HG02970 (cell line): Measurements from ENCODE around the gene MAN1B1.
"Not testable (repeated sequence)": the region's sequence is repeated elsewhere in the genome, so short reads cannot be mapped to it uniquely, and the experiment has no call there.

Experiments used
- ATAC-seq: cut with Tn5 transposase; IDR thresholded peaks from one replicate; pipeline ENCODE4 v1.9.1; 2021; ENCODE audit warnings: mild to moderate bottlenecking, moderate library complexity, moderate number of reproducible peaks; ENCODE audit not compliant: unreplicated experiment, low FRiP score

The MAN1B1 gene

DNA sequence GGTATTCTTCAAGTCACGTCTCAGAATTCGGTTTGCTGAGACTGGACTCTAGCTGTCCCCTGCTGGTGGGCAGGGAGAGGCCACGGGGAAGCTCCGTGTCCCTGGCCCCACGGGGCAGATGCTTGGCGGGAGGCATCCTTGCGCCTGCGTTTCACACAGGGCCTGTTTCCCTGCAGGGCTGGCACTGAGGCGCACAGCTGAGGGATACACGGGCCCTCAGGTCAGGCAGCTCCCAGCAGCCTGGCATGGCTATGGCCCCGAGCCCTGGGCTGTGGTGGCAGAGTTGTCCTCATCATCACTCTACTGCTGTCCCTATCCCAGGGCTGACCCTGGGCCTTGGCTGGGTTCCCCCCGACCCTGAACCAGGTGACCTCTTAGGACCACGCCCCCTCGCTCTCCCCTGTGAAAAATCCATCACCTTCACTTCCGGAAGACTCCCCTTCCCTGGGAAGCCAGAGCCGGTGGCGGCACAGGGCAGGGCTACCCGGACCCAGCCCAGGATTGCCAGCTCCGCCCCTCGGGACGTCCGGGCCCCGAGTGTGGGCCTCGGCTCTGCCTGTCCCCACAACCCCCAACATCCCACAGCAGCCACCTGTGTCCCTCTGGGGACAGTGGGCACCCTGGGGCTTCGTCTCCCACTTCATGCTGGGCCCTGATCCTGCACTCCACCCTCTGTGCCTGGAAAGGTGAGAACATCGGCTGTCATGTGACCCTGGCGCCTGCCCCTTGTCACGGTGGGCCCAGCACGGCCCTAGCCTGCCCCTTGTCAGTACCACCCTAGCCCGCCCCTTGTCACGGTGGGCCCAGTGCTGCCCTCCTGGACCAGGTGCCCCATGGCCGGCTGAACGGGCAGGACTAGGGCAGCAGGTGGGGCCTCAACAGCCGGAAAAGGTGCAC lies 22.7 kb downstream of the MAN1B1 start:
- ATAC-seq, result no peak

DNA sequence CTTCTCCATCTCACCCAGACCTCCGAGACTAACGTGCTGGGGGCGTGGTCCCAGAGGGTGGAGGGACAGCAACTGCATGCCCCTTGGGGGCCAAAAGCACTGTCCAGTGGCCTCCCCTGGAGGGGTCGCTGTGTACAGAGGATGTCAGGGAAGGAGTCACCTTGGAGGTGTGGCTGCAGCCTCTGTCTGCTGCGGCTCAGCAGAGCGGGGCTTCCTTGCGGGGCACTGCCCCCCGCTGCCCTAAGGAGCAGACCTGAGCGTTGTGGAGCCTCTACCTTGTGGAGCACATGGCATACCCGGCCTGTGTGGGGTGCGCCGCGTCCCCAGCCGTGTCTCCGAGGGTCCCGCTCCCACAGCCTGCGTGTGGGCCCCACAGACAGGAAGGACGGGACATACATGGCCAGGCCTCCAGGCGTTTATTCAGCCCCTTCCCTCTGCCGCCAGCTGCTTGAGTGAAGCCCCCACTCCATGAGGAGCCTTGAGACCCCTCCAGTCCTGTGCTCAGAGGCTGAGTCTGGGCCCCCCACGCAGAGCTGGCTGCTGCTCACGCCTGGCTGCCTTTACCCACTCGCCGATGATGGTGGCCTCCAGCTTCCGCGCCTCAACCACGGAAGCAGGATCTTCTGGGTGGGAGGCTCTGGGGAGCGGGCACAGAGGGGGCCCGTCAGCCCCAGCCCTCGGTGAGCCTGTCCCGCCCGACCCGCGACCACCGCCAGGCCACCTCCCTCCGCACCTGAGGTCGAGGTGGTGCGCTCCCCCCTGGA lies 23.5 kb downstream of the MAN1B1 start:
- ATAC-seq, result no peak

DNA sequence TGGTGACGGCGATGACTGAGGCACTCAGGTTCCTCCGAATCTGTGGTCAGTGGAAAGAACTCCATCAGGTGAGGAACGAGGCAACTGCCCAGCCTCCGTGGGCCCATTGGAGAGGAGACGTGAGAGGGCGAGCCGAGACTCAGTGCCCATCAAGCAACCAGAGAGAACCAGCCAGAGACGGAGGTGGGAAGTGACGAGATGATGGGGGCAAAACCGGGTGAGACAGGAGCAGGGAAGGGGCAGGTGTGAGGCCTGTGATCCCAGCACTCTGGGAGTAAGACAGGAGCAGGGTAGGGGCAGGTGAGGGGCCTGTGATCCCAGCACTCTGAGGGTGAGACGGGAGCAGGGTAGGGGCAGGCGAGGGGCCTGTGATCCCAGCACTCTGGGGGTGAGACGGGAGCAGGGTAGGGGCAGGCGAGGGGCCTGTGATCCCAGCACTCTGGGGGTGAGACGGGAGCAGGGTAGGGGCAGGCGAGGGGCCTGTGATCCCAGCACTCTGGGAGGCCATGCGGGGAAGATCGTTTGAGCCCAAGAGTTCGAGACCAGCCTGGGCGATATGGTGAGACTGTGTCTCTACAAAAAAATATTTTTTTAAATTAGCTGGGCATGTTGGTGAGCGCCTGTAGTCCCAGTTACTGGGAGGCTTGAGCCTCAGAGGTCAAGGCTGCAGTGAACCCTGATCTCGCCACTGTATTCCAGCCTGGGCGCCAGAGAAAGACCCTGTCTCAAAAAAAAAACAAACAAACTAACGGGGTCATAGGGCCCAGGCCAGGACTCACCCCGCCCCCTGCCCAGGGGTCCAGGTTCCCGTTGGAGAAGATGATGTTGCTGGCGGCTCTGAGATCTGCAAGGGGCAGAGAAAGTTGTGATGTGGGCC lies 24.4 kb downstream of the MAN1B1 start:
- ATAC-seq, result no peak

DNA sequence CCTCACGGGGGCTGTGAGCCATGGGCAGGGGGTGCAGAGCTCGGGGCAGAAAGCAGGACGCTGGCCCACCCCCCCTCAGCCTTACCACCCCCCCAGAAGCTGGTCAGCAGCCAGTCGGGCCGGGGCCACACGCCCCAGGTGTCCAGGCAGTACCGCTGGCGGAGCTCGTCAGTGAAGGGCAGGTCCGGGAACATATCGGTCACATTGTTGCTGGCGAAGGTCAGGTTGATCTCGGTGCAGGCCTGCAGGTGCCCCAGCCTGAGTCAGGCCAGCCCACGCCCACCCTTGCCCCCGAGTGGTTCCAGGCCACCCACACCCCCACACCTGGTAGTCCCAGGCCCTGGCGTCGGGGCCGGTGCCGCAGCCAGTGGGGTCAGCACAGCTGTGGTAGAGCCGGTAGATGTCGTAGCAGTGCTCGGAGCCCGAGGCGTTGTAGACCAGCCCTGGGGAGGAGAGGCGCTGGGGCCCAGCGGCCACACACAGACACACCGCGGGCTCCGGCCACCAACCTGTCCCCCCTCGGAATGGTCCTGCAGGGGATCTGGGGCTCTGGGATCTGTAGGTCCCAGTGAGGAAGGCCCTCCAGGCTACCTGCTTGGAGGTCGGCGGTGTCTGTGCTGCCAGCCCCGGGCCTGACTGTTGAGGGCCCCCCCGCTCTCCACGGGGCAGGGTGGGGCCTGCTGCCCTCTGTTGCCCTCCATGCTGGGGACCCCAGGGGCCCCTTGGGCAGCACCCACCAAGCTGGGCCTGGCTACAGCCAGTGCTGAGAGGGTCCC lies 25.2 kb downstream of the MAN1B1 start:
- no peak for ATAC-seq

DNA sequence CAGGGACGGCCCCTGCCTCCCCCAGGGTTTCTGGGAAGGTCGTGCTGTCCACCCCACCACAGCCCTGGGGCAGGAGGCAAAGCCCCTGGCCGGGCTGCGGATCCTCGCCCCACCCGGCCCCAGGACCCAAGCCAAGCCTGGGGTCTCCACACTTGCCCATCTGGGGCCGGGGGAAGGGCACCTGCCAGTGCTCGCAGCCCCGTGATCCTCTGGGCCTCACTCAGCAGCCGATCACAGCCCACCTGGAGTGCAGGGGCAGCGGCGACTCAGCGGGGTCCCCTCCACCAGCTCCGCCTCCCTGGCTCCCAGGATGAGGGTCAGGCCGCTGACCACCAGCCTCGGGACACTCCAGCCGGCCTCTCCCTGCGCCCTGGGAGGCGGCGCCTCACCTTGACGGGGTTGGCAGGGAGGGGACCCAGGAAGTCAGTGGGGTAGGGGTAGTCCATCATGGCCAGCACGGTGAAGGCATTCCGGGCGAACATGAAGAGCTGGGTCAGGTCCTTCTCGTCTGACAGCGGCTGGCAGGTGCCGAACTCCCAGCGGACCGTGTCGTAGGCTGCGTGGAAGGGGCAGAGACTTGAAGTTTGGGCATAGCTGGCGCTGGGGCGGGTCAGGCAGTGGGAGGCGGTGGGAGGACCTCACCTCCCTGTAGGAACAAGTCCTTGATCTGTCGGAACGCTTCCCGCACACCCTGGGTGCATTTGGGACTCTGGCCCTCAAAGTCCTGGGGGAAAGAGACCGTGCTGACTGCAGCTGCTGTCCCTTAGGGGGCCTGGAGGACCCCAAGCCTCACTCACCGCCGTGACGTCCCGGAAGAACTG lies 26.0 kb downstream of the MAN1B1 start:
- no peak for ATAC-seq

DNA sequence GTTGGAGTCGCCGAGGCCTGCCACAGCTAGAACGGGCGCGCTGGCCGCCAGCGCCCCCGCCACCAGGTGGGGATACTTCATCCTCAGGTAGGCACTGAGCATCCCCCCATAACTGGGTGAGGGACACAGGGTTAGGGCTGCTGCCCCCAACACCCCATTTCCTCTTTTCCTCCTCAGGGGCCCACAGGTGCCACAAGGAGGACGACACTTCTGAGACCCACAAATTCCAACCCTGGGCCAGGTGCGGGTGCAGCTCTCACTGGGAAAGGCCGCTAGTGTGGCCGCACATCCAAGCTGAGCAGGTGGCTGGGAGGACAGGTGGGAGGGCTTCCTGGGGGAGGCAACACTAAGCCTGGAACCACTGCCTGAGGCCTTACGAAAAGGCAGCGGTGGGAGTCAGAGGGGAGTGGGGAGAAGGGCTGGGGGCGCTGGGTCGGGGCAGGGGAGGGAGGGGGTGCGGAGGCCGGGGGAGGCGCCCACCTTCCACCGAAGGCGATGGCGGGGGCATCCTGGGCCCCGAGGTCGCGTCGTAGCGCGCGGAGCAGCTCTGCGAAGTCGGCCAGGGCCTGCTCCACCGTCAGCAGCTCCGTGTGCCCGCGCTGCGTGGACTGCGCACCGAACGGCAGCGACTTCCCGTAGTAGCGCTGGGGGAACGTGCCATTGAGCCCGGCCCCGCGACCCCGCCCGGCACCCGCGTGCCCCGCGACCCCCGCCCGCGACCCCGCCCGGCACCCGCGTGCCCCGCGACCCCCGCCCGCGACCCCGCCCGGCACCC lies 26.8 kb downstream of the MAN1B1 start:
- no peak for ATAC-seq

DNA sequence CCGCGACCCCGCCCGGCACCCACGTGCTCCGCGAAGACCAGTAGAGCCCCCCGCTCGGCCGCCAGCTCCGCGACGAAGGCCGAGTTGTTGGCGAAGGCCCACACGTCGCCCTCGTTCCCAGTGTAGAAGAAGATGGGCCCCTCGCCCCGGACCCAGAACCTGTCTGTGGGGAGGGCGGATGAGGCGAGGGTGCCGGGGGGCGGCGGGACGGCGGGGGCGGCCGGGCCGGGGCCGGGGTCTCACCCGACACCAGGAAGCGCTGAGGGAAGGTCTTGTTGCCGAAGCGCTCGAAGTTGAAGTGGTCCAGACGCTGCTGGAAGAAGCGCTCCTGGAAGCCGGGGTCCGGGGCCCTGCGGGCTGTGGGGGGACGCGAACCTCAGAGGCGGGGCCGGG lies 27.4 kb downstream of the MAN1B1 start:
- ATAC-seq, result peak; percentile 33

DNA sequence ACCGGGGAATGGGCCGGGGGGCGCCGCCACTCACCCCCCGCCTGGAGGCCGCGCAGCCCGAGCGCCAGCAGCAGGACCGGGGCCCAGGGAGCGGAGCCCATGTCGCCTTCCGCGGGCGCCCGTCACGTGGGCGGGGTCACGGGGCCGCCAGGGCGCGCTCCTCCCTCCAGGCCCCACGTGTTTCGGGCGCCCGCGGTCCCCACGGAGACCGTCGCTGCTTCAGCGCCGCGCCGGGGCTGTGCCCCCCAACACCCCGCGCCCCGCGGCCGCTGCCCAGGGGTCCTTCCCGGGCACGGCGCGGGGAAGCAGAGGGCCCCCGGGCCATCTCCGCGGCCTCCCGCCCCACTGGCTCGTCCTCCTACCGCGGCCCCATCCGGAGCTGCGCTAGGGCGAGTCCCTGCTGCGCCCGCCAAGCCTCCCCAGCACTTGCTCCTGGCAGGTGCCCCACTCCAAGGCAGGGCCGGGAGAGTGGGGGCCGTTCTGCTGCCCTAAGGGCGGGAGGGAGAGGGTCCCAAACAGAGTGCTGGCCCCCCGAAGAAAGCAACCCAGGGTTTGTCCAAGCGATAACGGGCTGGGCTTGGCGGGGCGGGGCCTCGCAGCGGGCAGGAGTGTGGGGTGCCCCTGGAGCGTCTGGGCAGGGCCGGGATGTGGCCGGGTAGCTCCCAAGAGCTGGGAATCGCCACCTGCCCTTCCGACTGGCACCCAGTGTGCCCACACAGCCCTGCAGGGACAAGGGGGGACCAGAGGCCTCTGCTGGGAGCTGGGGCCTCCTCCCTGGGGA lies 28.0 kb downstream of the MAN1B1 start, which contains the start of gene DPP7:
DPP7 (minus strand) TSS at position 121 of the 781 bp plus-strand sequence; CDS start at position 101, 20 bp downstream.
- ATAC-seq, result peak; percentile 75

DNA sequence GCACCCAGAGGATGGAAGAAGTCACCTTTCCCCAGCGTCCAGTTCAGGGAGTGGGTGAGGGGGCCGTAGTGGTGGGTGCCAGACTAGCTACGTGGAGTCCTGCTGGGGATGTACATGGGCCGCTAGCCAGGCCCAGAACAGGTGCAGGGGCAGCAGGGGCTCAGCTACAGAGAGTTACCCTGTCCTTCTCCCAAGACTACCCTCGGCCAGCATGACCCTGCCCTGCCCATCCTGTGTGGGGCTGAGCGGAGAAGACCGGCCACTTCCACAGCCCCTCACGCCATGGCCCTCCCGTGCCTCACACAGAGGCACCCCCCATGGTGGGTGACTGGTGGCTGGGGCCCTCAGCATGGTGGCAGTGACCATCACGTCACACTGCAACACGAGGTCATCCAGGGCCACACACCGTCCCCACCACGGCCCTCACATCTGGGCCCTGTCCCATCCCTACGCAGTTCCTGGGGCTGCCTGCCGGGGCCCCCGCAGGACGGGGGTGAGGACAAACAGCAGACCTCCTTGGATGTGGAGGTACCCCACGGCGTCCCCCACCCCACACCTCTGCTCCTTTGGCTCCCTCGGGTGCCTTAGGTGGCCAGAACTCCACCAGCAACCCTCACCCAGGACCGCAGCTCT lies 28.7 kb downstream of the MAN1B1 start:
- no peak for ATAC-seq

DNA sequence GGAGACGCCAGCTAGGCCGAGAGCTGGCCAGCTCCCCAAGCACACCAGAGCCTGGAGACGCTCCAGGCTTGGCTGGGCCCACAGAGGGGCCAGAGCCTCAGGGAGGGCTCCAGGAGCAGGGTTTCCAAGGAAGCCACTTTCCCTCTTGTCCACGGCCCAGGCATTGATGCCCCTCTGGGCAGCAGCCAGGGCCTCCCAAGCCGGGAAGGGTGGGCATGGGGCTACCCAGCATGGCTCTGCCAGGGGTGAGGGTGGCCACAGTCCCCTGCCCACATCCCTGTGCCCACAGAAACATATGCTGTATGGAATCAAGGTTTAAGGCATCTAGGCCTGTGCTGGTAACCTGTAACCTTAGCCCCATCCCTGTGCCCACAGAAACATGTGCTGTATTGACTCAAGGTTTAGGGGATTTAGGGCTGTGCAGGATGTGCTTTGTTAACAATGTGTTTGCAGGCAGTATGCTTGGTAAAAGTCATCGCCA lies 29.3 kb downstream of the MAN1B1 start:
- no peak for ATAC-seq

DNA sequence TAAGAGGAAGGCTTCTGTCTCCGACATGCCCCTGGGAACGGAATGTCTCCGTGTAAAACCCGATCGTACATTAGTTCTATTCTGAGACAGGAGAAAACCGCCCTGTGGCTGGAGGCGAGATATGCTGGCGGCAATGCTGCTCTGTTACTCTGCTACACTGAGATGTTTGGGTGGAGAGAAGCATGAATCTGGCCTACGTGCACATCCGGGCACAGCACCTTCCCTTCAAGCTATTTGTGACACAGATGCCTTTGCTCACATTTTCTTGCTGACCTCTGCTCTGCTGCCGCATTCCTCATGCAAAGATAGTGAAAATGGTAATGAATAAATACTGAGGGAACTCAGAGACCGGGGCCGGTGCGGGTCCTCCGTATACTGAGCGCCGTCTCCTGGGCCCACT lies 29.9 kb downstream of the MAN1B1 start:
- ATAC-seq, result no peak

DNA sequence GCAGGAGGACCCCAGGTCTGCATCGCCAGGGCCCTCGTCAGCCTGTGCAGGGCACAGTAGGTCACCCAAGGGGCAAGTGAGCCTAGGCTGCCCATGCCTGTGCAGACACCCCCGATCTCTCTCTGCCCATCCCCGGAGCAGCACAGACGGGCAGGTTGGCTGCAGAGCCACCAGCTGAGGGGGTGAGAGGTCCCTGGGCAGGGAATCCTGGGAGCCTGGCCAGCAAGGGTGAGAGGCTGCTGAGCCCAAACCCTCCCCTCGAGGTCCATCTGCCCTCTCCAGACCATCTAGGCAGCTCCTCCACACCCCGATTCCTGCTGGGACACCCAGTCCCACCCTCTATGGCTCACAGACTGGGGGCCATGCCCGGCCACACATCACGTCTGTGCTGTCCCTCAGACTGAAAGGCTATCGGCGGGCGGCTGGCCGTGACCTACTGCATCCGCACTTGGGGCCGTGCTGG lies 30.5 kb downstream of the MAN1B1 start:
- no peak for ATAC-seq

DNA sequence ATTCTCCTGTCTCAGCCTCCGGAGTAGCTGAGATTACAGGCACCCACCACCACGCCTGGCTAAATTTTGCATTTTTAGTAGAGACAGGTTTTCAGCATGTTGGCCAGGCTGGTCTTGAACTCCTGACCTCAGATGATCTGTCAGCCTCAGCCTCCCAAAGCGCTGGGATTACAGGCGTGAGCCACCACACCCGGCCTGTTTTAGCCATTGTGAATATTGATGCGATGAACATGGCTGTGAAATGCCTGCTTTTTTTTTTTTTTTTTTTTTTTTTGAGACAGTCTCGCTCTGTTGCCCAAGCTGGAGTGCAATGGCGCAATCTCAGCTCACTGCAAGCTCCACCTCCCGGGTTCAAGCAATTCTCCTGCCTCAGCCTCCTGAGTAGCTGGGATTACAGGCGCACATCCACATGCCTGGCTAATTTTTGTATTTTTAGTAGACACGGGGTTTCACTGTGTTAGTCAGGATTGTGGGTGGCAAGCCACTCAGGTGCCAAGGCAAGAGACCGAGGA lies 31.4 kb downstream of the MAN1B1 start:
- ATAC-seq, result not testable (repeated sequence)

DNA sequence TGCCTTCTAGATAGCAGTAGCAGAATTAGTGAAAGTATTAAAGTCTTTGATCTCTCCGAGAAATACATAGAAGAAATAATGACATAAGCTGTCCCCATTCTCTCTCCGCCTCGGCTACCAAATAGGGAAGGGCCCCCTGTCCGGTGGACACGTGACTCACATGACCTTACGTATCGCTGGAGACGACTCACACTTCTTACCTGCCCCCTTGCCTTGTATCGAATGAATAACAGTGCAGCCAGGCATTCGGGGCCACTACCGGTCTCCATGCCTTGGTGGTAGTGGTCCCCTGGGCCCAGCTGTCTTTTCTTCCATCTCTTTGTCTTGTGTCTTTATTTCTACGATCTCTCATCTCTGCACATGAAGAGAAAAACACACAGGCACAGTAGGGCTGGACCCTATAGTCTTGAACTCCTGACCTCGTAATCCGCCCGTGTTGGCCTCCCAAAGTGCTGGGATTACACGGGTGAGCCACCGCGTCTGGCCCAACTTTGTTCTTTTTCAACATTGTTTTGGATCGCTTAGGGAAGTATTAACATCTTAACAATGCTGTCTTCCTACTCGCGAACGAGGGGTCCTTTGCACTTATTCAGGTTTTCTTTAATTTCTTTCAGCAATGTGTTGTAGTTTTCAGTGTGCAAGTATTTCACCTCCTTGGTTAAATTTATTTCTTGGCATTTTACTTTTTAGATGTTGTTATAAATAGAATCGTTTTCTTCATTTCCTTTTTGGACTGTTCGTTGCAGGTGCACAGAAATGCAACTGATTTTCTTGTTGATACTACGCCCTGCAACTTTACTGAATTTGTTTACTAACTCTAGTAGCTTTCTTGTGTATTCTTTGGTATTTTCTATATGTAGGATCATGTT lies 35.4 kb downstream of the MAN1B1 start:
- ATAC-seq, result not testable (repeated sequence)

DNA sequence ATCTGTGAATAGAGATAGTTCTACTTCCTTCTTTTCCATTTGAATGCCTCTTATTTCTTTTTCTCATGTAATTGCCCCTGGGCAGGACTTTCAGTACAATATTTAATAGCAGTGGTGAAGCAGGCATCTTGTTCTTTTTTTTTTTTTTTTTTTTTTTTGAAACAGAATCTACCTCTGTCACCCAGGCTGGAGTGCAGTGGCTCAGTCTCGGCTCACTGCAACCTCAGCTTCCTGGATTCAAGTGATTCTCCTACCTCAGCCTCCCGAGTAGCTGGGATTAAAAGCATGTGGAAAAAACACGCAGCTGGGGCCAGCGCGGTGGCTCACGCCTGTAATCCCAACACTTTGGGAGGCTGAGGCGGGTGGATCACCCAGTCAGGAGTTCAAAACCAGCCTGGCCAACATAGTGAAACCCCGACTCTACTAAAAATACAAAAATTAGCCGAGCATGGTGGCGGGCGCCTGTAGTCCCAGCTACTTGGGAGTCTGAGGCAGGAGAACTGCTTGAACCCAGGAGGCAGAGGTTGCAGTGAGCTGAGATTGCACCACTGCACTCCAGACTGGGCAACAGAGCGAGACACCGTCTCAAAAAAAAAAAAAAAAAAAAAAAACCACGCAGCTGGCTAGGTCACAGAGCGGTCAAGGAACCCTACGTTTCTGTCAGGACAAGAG lies 36.1 kb downstream of the MAN1B1 start:
- not testable (repeated sequence) for ATAC-seq
